ENCODE data around the gene SYNGR2.

SYNGR2 gene

DNA sequence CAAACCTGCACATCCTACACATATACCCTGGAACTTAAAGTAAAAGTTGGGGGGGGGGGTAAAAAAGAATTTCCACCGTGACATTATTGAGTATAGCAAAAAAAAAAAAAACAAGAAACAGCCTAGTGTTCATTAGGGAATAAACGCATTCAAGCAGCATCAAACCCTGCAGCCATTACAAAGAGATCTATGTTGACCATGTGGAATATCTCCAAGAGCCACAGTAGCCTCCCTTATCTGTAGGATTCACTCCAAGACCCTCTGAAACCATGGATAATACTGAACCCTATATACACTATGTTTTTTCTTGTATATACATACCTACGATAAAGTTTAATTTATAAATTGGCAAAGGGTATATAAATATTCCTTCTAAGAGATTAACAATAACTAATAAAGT, 40.1 kb downstream of the SYNGR2 start:
- no peak for DNase-seq

DNA sequence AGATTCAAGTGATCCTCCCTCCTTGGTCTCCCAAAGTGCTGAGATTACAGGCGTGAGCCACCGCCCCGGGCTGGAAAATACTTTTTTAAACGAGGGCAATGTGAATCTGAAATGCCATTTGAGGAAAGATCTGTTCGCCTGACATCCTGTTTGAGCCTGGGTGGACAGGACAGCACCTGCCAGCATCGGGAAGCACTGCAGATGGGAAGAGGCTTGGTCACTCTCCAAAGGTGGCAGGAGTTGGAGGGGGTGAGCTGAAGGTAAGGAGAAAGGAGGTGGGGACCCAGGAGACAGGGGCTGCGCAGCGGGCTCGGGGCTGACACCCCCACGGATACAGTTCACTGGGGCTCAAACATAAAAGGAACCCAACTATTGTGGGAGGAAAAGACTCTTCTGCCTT, 41.7 kb downstream of the SYNGR2 start:
- no peak for DNase-seq

DNA sequence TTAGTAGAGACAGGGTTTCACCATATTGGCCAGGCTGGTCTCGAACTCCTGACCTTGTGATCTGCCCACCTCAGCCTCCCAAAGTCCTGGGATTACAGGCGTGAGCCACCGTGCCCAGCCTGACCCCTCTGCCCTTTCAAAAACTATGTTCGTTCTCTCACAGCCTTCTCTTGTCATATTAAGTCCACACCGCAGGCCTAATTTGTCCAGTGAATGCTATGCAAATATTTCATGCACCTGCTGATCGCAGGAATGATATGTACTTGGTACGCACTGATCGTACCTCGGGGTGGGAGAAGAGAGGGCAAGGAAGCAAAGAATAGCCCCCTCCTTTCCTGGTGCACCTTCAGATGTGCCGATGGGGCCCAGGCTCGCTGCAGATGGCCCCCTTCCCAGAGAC, 42.7 kb downstream of the SYNGR2 start:
- no peak for DNase-seq

DNA sequence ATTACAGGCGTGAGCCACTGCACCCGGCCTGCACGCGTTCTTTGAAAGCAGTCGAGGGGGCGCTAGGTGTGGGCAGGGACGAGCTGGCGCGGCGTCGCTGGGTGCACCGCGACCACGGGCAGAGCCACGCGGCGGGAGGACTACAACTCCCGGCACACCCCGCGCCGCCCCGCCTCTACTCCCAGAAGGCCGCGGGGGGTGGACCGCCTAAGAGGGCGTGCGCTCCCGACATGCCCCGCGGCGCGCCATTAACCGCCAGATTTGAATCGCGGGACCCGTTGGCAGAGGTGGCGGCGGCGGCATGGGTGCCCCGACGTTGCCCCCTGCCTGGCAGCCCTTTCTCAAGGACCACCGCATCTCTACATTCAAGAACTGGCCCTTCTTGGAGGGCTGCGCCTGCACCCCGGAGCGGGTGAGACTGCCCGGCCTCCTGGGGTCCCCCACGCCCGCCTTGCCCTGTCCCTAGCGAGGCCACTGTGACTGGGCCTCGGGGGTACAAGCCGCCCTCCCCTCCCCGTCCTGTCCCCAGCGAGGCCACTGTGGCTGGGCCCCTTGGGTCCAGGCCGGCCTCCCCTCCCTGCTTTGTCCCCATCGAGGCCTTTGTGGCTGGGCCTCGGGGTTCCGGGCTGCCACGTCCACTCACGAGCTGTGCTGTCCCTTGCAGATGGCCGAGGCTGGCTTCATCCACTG, 45.8 kb downstream of the SYNGR2 start, which contains the start of gene BIRC5:
BIRC5 (plus strand) TSS at position 238 of the 690 bp plus-strand sequence; CDS start at position 302, 64 bp downstream.
- peak; percentile 91 for DNase-seq

- DNase-seq = no peak
Measured at GRCh38 chr17:78214706-78215061, 46.3 kb downstream of the SYNGR2 start.

DNA sequence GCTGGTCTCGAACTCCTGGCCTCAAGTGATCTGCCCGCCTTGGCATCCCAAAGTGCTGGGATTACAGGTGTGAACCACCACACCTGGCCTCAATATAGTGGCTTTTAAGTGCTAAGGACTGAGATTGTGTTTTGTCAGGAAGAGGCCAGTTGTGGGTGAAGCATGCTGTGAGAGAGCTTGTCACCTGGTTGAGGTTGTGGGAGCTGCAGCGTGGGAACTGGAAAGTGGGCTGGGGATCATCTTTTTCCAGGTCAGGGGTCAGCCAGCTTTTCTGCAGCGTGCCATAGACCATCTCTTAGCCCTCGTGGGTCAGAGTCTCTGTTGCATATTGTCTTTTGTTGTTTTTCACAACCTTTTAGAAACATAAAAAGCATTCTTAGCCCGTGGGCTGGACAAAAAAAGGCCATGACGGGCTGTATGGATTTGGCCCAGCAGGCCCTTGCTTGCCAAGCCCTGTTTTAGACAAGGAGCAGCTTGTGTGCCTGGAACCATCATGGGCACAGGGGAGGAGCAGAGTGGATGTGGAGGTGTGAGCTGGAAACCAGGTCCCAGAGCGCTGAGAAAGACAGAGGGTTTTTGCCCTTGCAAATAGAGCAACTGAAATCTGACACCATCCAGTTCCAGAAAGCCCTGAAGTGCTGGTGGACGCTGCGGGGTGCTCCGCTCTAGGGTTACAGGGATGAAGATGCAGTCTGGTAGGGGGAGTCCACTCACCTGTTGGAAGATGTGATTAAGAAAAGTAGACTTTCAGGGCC, 51.2 kb downstream of the SYNGR2 start:
- no peak for DNase-seq

Measured in midbrain (tissue), 1 donor.